Activated CD8-positive, alpha-beta memory T cell treated with anti-CD3 and anti-CD28 coated beads, Interleukin-2, amount 50 U/mL, for 24 hours (primary cell): ENCODE results near the gene LIPG.

Experiments
- DNase-seq: peaks from one replicate; pipeline ENCODE4 v3.0.0-alpha.2; 2020; ENCODE audit errors: extremely low read depth

LIPG gene

DNA sequence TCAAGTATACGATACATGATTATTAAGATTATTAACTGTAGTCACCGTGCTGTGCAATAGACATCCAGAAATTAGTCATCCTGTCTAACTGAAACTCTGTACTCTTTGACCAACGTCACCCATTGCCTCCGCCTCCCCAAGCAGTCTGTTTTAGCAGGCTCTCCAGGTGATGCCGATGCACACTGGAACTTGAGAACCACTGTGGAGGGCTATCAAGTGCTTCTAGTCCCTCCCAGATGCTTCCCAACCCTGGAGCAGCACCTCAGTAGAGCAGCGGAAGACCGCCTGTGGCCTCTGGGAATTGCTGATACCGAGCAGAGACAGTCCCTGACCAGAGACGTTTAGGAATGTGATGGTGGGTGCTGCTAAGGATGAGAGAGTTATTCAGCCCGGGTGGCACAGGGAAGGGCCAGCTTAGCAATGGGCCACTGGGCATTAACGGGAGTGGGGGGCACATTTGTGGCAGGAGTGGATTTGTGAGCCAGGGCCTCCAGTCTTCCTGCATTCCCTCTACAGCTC is 50.7 kb downstream of the LIPG start:
- DNase-seq, result no peak

- no peak for DNase-seq
Measured at GRCh38 chr18:49613141-49613640, 51.3 kb downstream of the LIPG start.

DNA sequence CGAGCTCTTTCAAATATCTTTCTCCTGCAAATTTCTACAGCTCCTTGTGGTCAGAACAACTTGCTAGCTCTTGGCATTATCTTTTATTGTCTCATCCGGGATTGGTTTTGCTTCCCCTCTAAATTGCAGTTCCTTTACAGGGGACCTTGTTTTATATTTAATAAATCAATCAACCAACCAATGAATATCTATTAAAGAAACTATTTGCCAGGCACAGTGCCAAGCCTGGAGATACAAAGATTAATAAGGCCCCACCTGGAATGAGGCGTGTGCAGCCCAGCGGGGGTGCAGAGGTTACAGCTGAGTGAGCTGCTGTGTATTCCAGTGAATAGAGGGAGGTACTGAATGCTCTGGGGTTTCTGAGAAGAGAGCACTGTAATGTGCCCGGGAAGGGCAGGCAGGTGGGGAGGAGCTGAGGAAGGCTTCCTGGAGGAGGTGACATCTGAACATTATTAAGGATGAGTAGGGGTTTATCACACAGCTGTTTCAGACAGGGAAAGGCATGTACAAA is 51.8 kb downstream of the LIPG start:
- no peak for DNase-seq

DNA sequence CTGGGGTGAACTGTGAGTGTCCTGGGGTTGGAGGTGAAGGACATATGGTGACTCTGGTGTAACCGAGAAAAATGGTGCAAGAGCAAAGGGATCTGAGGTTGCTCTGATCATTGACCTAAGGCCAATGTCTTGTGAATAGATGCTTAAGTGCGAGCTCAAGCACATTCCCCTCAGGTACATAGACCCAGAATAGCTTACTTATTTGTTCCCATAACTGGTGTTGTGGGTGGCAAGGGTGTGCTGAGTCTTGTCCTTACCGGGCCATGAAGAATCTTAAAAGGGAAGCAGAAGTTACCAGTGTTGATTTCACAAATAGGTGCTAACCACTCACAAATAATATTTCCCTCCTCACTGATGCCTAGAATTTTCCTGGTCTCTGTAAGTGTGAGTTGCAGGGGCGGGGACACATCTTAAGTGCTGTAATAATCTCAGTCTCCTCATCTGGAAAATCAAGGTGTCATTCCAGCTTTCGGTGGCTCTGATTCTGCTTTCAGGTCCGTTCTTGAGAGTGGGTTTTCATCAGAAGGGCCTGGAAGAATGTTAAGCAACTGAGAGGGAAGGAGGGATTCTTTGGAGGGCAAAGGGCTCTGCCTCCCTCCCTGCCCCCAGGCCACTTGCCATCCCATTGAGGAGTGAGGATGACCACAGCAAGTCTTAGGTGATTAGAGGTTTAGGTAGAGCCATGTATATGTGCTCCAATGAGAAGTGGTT is 54.9 kb downstream of the LIPG start:
- DNase-seq, result no peak

GRCh38 chr18:49617329-49617695 is 55.5 kb downstream of the LIPG start:
- DNase-seq, result no peak

DNA sequence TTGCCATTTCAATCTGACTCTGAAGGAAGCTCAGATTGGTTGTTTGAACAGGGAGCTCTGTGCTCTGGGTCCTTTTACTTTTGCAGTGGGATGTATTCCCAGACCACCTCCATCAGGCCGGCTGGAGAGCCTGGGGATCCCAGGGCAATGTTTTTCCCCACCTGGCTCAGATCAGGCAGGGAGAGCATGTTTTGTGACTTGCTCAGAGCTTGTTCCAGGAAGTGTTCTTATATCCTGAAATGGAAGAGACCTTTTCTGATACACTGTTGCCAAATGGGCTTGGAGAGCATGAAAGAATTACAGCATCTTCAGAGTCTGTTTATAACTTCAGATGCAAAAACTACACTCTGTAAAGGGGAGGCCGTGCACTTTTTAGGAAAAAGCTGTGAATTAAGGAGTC is 56.0 kb downstream of the LIPG start:
- DNase-seq, result no peak

DNA sequence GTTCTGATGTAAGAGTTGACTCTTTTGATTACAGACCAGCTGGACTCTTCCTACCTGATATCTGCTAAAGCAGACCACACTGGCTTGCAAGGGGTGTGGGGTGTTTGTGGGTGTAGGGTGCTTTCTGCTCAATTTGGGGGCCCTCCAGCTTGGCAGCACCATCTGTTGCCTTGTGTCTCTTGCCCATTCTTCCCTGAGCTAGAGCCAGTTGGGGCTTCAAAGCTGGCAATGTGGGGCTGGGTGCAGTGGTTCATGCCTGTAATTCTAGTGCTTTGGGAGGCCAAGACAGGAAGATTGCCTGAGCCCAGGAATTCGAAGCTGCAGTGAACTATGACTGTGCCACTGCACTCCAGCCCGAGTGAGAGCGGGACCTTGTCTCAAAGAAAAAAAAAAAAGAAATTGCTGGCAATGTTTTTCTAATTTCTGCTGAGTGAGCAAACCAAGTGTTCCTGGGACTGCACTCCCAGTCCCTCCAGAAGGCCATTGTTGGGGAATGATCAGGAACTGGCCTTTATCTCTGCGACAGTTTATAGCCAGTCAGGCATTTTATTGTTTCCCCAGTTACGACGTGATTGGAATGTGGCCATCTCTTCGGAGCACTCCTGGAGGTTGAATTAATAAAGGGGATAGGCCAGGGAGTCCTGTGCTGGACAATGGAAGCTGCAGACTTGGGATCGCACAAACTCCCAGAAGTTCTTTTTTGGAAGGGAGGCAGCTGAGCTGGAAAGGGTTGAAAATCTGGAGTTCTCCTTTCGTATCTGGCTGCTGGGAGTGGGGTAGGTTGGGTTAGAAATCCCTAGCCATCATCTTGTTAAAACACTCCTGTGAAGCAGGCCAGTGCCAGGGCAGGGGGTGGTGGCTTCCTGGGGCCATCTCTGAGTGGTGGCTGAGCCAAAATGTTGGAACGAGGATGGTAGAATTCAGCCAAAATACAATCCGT is 57.2 kb downstream of the LIPG start:
- no peak for DNase-seq

GRCh38 chr18:49619801-49620200 is 57.9 kb downstream of the LIPG start:
- DNase-seq, result no peak

DNA sequence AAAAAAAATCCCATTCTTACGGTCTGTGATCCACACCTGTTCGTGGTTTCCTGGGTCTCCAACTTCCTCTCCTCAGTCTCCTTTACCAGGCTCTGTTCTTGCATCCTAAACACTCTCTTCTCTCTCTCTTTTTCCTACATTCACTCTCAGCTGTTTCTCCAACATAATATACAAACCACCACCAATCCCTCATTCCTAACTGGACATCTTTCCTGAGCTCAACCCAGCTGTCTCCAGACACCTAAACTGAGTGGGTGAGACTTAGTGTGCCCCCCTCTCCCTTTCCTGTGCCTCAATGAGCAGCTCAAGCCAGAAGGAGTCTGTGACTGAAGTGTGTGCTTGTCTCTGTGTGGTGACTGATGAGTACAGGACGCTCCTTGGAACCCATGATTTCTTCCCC is 59.4 kb downstream of the LIPG start:
- no peak for DNase-seq

DNA sequence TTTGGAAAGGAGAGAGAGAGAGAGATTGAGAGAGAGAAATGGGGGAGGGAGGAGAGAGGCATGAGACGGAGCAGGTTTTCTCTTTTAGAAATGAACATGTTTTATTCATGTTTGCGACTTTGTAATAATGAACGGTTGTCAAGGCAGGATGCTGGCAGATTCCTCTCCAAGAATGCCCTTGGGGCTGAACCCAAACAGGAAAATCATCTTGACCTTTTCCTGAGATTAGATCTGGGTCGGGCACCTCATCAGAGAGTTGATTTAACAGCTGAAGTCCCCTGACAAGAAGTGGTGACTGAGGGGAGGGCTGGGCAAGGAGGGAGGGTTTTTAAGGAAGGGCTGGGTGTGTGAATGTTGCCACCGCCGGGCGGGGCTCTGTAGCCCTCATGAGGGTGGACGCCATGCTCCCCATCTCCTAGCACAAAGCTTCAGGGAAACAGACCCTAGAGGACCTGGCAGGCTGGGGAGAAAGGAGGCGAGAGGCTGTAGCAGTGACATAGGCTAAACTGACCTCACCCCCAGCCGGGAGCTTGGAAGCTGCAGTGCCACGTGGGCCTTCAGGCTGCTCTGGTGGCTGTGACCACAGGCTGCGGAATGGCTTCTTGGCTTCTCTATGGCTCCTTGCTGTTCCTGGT is 60.0 kb downstream of the LIPG start:
- no peak for DNase-seq

- no peak for DNase-seq
Measured at GRCh38 chr18:49623571-49623970, 61.7 kb downstream of the LIPG start.

DNA sequence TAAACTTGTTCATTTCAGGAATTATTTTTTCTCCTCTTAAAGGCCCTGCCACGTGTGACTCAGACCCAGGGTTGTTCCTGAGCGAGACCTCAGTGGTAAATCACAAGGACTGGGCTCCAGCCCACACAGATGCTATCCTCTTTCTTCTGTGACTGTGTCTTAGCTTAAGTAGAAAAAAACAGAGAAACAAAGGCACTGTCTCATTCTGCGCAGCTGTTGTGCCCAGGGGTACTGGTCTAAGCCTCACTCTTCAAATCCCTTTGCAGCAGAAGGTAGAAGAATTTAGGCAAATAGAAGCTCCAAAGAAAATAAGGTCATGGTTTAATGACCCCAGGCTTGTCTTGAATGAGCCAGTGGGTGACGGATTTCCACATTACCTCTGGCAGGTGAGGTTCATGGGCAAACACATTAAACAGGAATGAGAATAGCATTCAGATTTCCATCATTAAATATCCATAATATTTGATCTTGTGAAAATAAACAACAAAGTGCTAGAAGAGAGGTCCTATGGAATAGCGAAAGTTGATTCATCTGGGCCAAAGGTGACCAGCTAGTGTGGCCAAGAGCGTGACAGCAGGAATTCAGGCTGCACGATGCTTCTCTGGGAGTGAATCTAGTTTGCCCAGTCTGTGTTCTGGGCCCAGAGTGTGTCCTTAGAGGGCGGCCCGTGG is 63.3 kb downstream of the LIPG start:
- DNase-seq, result no peak

GRCh38 chr18:49626842-49627467 is 65.1 kb downstream of the LIPG start:
- no peak for DNase-seq

- DNase-seq, result no peak
Measured at GRCh38 chr18:49628119-49628518, 66.3 kb downstream of the LIPG start.

GRCh38 chr18:49628881-49629795 is 67.3 kb downstream of the LIPG start:
- DNase-seq, result no peak

GRCh38 chr18:49630246-49630699 is 68.4 kb downstream of the LIPG start:
- DNase-seq, result no peak

DNA sequence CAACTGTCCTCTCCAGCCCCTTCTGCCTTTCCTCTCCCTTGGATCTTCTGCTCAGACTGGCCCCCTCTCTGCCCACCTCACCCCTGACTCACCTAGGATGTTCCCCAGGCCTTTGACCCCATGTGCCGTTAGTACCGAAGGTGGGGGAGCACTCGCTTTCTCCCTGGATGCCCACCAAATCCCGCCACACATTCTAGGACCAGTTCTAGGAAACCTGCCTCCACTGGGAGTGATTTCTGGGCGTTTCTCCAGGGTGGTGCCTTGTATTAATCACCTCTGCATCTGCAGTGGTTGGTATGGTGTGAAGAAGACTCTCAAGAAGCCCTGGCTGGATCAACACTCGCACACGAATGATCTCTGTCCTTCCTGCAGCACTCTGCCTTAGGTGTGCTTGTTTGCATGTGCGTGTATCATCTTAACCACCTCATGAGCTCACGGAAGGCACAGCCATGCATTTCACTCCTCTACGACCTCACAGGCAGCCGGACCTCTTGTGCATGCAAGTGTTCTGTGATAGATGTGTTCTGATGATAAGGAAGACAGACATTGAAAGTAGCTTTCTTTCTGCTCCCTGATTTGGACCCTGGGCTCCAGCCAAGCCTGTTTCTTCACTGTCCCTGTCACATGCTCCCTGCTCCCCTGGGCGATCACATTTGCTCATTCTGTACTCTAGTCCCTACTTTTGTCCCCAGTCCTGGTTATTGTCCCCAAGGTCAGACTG is 69.4 kb downstream of the LIPG start:
- no peak for DNase-seq

- no peak for DNase-seq
Measured at GRCh38 chr18:49632588-49632987, 70.7 kb downstream of the LIPG start.

DNA sequence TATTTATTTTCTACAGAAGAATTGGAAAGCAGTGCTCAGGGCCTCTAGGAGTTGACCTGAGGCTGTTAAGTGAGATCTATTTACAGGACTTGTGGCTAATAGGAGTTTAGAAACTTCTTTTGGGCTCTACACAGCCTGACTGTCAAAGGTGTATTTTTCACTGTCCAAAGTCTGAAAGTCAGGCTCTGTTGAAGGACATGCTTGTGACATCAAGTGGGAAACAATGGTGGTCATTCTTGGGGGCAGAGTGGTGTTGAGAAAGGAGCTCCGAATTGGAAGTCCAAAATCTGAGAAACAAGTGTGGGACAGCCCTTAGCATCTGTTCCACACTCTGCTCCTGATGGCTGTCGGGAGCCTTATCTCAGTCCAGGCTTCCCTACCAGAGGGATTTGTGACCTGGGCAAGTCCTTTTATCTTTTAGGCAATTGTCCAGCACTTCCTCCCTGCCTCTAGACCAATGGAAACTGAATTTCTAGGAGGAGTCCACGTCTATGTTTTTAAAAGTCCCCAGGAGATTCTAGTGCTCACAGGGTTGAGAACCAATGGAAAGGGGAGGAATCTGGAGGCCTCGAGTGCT is 76.4 kb downstream of the LIPG start:
- no peak for DNase-seq
